Activated naive CD8-positive, alpha-beta T cell treated with anti-CD3 and anti-CD28 coated beads, Interleukin-2, amount 10 ng/mL, durations not matched to agents 7 days and 5 days (primary cell): Measurements from ENCODE around the gene TSGA10IP. TPM values are rescaled to one million over a fixed set of nuclear protein-coding genes. Genes with fewer than 3 reads are reported as not detected.

Experiments
- ATAC-seq: fragments of 150-1000 bp; cut with Tn5 transposase; one replicate; pipeline ENCODE4 v1.10.0; 2021; ENCODE audit warnings: low read depth, moderate library complexity
- POLR2A ChIA-PET: fragments of 350-600 bp; sonication (Branson Sonifier 250); formaldehyde crosslinking; loops from one replicate; lab custom pipeline; 2021; ENCODE audit warnings: antibody characterized with exemption; lab: Charles Lee
- DNase-seq: peaks from one replicate; pipeline ENCODE4 v3.0.0; 2021
- H3K27ac Mint-ChIP-seq: one replicate; pipeline ENCODE4 v1.8.0; 2022; ENCODE audit warnings: mild to moderate bottlenecking, mixed read lengths
- H3K27me3 Mint-ChIP-seq: one replicate; pipeline ENCODE4 v1.8.0; 2022; ENCODE audit warnings: mild to moderate bottlenecking, moderate library complexity, mixed read lengths
- H3K36me3 Mint-ChIP-seq: one replicate; pipeline ENCODE4 v1.8.0; 2021; ENCODE audit warnings: mild to moderate bottlenecking, mixed read lengths
- H3K4me1 Mint-ChIP-seq: one replicate; pipeline ENCODE4 v1.8.0; 2021; ENCODE audit warnings: mixed read lengths
- H3K4me3 Mint-ChIP-seq: one replicate; pipeline ENCODE4 v1.8.0; 2022; ENCODE audit warnings: mild to moderate bottlenecking, moderate library complexity, mixed read lengths
- H3K9me3 Mint-ChIP-seq: one replicate; pipeline ENCODE4 v1.8.0; 2021; ENCODE audit warnings: mixed read lengths
- total RNA-seq, 2 experiments: library from RNA; stranded (reverse); gene quantifications; one replicate each; pipeline ENCODE4 v1.2.3, GENCODE V29; 2021

The TSGA10IP gene
- total RNA-seq, 2 experiments from 2014 or later, result not detected

- no peaks in the 10 kb centered on the region for H3K9me3 Mint-ChIP-seq
- no peak overlapping the region for H3K4me3 Mint-ChIP-seq
- H3K4me1 Mint-ChIP-seq, result no peaks in the 10 kb centered on the region
- POLR2A ChIA-PET, result interaction anchor here (0.6 kb wide), 1 partner anchor 35 kb away, joined by 3 read pairs; no protein-coding TSS in a partner anchor
- H3K27ac Mint-ChIP-seq, result peak overlapping the region; percentile 21
- DNase-seq, result no peak
- H3K27me3 Mint-ChIP-seq, result no peaks in the 10 kb centered on the region
- H3K36me3 Mint-ChIP-seq, result peaks cover 19% of the 10 kb centered on the region
- no peak for ATAC-seq
Observed at GRCh38 chr11:65975771-65976170, 30.5 kb downstream of the TSGA10IP start.

DNA sequence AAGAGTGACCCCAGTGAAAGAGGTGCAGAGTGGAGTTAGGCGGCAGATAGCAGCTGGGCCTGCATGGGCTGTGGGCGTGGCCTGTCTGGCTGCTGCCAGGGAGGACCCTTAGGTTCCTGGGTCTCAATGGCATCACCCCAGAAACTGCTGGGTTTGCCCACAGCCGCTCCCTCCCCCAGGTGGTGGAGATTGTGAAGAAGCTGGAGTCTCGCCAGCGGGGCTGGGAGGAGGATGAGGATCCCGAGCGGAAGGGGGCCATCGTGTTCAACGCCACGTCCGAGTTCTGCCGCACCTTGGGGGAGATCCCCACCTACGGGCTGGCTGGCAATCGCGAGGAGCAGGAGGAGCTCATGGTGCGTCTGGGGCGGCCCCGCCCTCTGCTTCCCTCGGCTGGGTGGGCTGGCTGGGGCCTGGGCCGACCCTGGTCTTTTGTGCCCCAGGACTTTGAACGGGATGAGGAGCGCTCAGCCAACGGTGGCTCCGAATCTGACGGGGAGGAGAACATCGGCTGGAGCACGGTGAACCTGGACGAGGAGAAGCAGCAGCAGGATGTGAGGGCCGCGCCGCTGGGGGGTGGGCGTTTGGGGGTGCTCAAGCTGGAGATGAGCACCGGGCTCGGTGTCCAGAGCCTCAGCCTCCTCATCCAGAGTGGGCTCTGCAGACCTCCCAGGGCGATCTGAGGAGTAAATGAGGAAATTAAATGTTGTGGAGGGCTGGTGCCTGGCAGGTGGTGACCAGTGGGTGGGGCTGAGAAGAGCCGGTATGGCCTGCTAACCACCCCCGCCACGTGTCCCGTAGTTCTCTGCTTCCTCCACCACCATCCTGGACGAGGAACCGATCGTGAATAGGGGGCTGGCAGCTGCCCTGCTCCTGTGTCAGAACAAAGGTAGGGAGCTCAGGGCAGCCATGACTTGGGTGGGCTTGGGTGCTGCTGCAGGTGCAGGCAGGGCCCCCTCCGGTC lies 31.2 kb downstream of the TSGA10IP start:
- ATAC-seq (no peak), DNase-seq (no peak)
- Mint-ChIP-seq H3K27me3 (no peaks in the 10 kb centered on the region), H3K9me3 (no peaks in the 10 kb centered on the region), H3K27ac (no peak overlapping the region), H3K4me1 (no peaks in the 10 kb centered on the region), H3K36me3 (peaks cover 19% of the 10 kb centered on the region), H3K4me3 (no peak overlapping the region)
- POLR2A ChIA-PET, result no interaction called here

DNA sequence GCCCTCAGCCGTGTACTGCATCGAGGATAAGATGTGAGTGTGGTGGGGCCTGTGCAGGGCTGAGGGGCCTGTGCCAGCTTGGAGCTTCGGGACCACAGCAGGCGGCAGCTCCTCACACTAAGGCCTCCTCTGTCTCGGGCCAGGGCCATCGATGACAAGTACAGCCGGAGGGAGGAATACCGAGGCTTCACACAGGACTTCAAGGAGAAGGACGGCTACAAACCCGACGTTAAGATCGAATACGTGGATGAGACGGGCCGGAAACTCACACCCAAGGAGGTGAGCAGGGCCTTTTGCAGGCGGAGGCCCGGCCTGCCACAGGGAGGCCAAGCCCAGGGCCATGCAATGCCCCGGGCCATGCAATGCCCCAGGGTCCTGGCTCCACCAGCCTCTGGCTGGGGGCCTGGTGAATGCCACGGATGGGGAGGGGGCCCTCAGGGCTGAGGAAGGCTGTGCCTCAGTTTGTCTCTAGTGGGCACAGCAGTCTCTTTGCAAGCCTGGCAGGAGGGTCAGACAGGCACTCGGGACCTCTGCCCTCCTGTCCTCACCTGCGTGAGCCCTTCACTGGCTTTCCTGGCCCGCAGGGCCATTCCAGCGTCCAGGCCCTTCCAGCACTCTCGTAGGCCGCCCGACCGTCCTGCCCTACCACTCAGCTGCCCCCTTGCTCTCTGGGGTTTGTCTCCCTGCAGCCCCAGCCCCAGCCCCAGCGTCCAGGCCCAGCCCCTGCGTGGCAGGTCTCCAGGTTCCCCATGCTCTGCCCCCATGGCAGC lies 32.5 kb downstream of the TSGA10IP start:
- ATAC-seq (no peak), DNase-seq (no peak)
- POLR2A ChIA-PET, result no interaction called here
- no peaks in the 10 kb centered on the region for H3K4me1 Mint-ChIP-seq
- no peak overlapping the region for H3K27ac Mint-ChIP-seq
- H3K36me3 Mint-ChIP-seq, result peaks cover 17% of the 10 kb centered on the region
- H3K27me3 Mint-ChIP-seq, result no peaks in the 10 kb centered on the region
- H3K9me3 Mint-ChIP-seq, result no peaks in the 10 kb centered on the region
- H3K4me3 Mint-ChIP-seq, result no peak overlapping the region

- Mint-ChIP-seq H3K4me3 (no peak overlapping the region), H3K27me3 (no peaks in the 10 kb centered on the region), H3K9me3 (no peaks in the 10 kb centered on the region), H3K4me1 (no peaks in the 10 kb centered on the region), H3K27ac (no peak overlapping the region), H3K36me3 (peaks cover 9% of the 10 kb centered on the region)
- POLR2A ChIA-PET, result no interaction called here
- ATAC-seq (no peak), DNase-seq (no peak)
Observed at GRCh38 chr11:65978391-65979238, 33.3 kb downstream of the TSGA10IP start.

GRCh38 chr11:65979261-65979759 lies 34.0 kb downstream of the TSGA10IP start:
- DNase-seq, result no peak
- ATAC-seq, result no peak
- Mint-ChIP-seq H3K9me3 (no peaks in the 10 kb centered on the region), H3K27me3 (no peaks in the 10 kb centered on the region), H3K4me3 (no peak overlapping the region), H3K27ac (no peak overlapping the region), H3K36me3 (peaks cover 6% of the 10 kb centered on the region), H3K4me1 (no peaks in the 10 kb centered on the region)
- POLR2A ChIA-PET, result interaction anchor here (0.6 kb wide), 1 partner anchor 120 kb away, joined by 3 read pairs; no protein-coding TSS in a partner anchor

DNA sequence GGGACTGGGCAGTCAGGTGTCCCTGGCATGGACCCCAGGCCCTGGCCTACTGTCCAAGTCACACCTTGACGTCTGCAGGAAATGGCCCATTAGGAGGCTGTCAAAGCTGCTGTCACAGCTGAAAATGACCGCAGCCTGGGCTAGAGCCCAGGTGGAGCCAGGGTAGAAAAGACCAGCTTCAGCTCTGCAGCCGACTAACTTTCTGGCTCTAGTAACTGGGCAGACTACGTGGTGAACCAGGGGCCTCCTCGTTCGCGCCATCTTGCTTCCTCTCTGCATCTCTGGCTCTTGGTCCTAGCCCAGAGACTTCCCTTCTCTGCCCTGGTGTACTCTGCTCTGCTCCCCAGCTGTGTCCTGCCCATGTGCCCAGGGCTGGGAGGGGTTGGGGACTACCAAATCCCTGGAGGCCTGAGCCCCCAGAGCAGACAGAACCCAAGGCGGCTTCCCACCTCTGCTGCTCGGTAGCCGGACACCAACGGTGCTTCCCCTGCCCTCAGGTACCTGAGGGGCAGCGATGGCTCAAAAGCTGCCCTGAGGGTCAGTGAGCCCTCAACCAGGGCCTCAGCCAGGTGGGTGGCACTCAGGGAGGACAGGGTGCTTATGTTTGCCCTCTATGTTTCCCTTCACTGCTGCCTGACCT lies 35.9 kb downstream of the TSGA10IP start:
- H3K4me3 Mint-ChIP-seq, result no peak overlapping the region

GRCh38 chr11:65981972-65982823 lies 36.9 kb downstream of the TSGA10IP start:
- H3K36me3 Mint-ChIP-seq, result peaks cover 4% of the 10 kb centered on the region
- POLR2A ChIA-PET, result interaction anchor here (1.8 kb wide), 1 partner anchor 92 kb away, joined by 7 read pairs; the partner anchor contains the start of gene CCDC85B
- DNase-seq (no peak), ATAC-seq (no peak)
- H3K4me1 Mint-ChIP-seq, result no peaks in the 10 kb centered on the region
- H3K27me3 Mint-ChIP-seq, result no peaks in the 10 kb centered on the region
- no peak overlapping the region for H3K27ac Mint-ChIP-seq
- no peak overlapping the region for H3K4me3 Mint-ChIP-seq
- no peaks in the 10 kb centered on the region for H3K9me3 Mint-ChIP-seq

More for the DNA sequence above, 35.9 kb downstream of the TSGA10IP start:
- Mint-ChIP-seq H3K27ac (no peak overlapping the region), H3K36me3 (peaks cover 6% of the 10 kb centered on the region), H3K4me1 (no peaks in the 10 kb centered on the region), H3K9me3 (no peaks in the 10 kb centered on the region), H3K27me3 (no peaks in the 10 kb centered on the region)
- DNase-seq (no peak), ATAC-seq (no peak)
- POLR2A ChIA-PET, result no interaction called here

DNA sequence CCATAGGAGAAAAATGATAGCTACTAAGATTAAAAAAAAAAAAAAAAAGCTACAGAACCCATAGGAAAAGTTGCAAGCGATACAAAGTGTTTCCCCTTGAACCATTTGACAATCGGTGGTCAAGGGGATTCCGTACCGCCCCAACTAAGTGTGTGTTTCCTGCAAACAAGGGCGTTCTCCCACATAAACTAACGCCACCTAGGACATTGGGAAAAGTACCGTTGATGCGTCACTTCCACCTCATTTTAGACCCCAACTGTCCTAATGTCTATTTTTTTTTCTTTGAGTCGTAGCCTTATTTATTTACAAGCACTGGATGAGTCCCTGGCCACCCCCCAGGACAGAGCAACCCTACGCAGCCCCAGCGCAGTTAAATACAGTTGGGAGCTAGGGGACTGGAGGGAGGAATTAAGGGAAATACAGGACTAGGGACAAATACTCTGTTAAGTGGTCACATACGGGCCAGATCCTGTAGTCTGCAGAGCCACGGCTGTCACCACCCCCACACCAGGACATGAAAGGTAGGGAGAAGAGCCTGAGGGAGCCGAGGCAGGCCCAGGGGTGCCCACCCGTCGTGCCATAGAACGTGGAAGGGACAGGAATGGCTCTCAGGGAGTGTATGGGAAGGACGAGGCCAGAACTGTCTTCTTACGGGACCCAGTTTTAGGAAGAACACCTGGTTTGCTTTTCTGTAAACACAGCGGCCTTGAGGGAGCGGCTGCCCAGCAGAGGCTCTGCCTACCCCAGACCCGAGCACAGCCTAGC lies 37.7 kb downstream of the TSGA10IP start:
- H3K27ac Mint-ChIP-seq, result no peak overlapping the region
- no peaks in the 10 kb centered on the region for H3K9me3 Mint-ChIP-seq
- ATAC-seq, result no peak
- DNase-seq, result no peak
- H3K4me1 Mint-ChIP-seq, result no peaks in the 10 kb centered on the region
- no peaks in the 10 kb centered on the region for H3K27me3 Mint-ChIP-seq
- POLR2A ChIA-PET, result interaction anchor here (1.0 to 1.8 kb wide), 2 partner anchors 93 to 134 kb away, joined by 3 to 7 read pairs; partner anchors contain the start of gene CCDC85B
- H3K4me3 Mint-ChIP-seq, result no peak overlapping the region
- H3K36me3 Mint-ChIP-seq, result peaks cover 4% of the 10 kb centered on the region

DNA sequence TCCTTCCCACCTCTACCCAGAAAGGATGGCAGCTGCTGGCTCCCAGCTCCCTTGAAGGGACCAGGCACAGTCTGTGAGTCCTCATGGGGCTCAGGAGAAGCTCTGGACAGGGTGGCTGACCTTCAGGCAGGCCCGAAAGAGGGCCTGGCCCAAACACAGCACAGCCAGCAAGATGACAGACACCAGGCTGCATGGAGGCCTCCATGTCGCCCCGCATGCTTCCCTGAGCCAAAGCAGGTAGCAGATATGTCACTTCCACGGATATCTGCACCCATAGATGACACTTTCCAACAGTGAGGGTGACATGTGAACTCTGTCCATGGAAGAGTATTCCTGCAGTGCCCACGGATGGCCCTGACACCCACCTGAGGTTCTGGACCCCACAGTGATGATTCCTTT lies 38.3 kb downstream of the TSGA10IP start:
- H3K4me3 Mint-ChIP-seq, result no peak overlapping the region
- no peaks in the 10 kb centered on the region for H3K4me1 Mint-ChIP-seq
- no peak overlapping the region for H3K27ac Mint-ChIP-seq
- no peaks in the 10 kb centered on the region for H3K9me3 Mint-ChIP-seq
- H3K36me3 Mint-ChIP-seq, result peaks cover 4% of the 10 kb centered on the region
- ATAC-seq (no peak), DNase-seq (no peak)
- no peaks in the 10 kb centered on the region for H3K27me3 Mint-ChIP-seq
- POLR2A ChIA-PET, result interaction anchor here (1.0 to 1.8 kb wide), 3 partner anchors 93 to 135 kb away, joined by 3 to 7 read pairs (median 3); partner anchors contain the start of gene CCDC85B

DNA sequence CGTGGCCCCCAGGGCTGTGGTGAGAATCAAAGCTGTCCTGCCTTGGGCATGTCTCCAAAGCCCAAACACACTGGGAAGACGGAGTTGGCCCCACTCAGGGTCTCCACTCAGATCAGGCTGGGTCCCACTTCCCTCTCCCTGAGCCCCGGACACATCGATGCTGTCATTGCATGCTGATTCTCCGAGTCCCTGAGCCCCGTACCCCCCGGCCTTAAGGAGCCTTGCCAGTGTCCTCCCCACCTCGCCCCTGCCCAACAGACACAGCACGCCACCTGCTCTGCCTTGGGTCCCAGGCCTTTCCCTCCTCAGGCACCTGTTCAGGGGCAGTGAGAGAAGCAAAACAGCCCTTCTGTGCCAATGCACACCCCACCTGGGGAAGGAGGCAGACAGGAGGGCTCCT lies 42.1 kb downstream of the TSGA10IP start:
- no peak for DNase-seq
- Mint-ChIP-seq H3K4me3 (no peak overlapping the region), H3K27me3 (no peaks in the 10 kb centered on the region), H3K36me3 (peaks cover 6% of the 10 kb centered on the region), H3K9me3 (no peaks in the 10 kb centered on the region), H3K27ac (no peak overlapping the region), H3K4me1 (peaks cover 5% of the 10 kb centered on the region)
- no peak for ATAC-seq
- POLR2A ChIA-PET, result interaction anchor here (1.7 kb wide), 1 partner anchor 98 kb away, joined by 7 read pairs; the partner anchor contains the start of gene CCDC85B
